ENCODE measurements around the gene PIGL. TPM values are rescaled to one million over a fixed set of nuclear protein-coding genes. Genes with fewer than 3 reads are reported as not detected.
"Not testable (repeated sequence)": the region's sequence is repeated elsewhere in the genome, so short reads cannot be mapped to it uniquely, and the experiment has no call there.

PIGL gene
- total RNA-seq, 1 experiment from 2014 or later = 30.7 TPM

GRCh38 chr17:16298140-16298662 is 81.2 kb downstream of the PIGL start:
- DNase-seq = no peak
- H3K4me3 ChIP-seq (ENCODE audit: insufficient read depth, low read depth, low read length) = no peak overlapping the region
- no peaks in the 10 kb centered on the region for H3K36me3 ChIP-seq (replicated peaks; ENCODE audit: control insufficient read depth, insufficient read depth, low read length)
- no peaks in the 10 kb centered on the region for H3K27me3 ChIP-seq (ENCODE audit: control insufficient read depth, insufficient read depth, low read length)

GRCh38 chr17:16300554-16300953 is 83.5 kb downstream of the PIGL start:
- no peaks in the 10 kb centered on the region for H3K27me3 ChIP-seq (ENCODE audit: control insufficient read depth, insufficient read depth, low read length)
- no peak overlapping the region for H3K4me3 ChIP-seq (ENCODE audit: insufficient read depth, low read depth, low read length)
- DNase-seq = no peak
- no peaks in the 10 kb centered on the region for H3K36me3 ChIP-seq (replicated peaks; ENCODE audit: control insufficient read depth, insufficient read depth, low read length)

- Histone ChIP-seq H3K27me3 (ENCODE audit: control insufficient read depth, insufficient read depth, low read length) (no peaks in the 10 kb centered on the region), H3K36me3 (replicated peaks; ENCODE audit: control insufficient read depth, insufficient read depth, low read length) (no peaks in the 10 kb centered on the region), H3K4me3 (ENCODE audit: insufficient read depth, low read depth, low read length) (no peak overlapping the region)
- DNase-seq = no peak
These were observed 85.2 kb downstream of the PIGL start for GRCh38 chr17:16301963-16302855.

- no peak for DNase-seq
- no peaks in the 10 kb centered on the region for H3K36me3 ChIP-seq (replicated peaks; ENCODE audit: control insufficient read depth, insufficient read depth, low read length)
- no peak overlapping the region for H3K4me3 ChIP-seq (ENCODE audit: insufficient read depth, low read depth, low read length)
- H3K27me3 ChIP-seq (ENCODE audit: control insufficient read depth, insufficient read depth, low read length) = no peaks in the 10 kb centered on the region
These were observed 85.8 kb downstream of the PIGL start for GRCh38 chr17:16302856-16303255.

GRCh38 chr17:16304830-16305229 is 87.8 kb downstream of the PIGL start:
- Histone ChIP-seq H3K4me3 (ENCODE audit: insufficient read depth, low read depth, low read length) (no peak overlapping the region), H3K27me3 (ENCODE audit: control insufficient read depth, insufficient read depth, low read length) (no peaks in the 10 kb centered on the region), H3K36me3 (replicated peaks; ENCODE audit: control insufficient read depth, insufficient read depth, low read length) (no peaks in the 10 kb centered on the region)
- peak; percentile 61 for DNase-seq

GRCh38 chr17:16306211-16306610 is 89.2 kb downstream of the PIGL start:
- Histone ChIP-seq H3K27me3 (ENCODE audit: control insufficient read depth, insufficient read depth, low read length) (no peaks in the 10 kb centered on the region), H3K36me3 (replicated peaks; ENCODE audit: control insufficient read depth, insufficient read depth, low read length) (no peaks in the 10 kb centered on the region; the same call in 1 of the 2 replicates), H3K4me3 (ENCODE audit: insufficient read depth, low read depth, low read length) (no peak overlapping the region)
- DNase-seq = no peak

GRCh38 chr17:16312061-16312460 is 95.1 kb downstream of the PIGL start:
- not testable (repeated sequence) for DNase-seq; H3K36me3 ChIP-seq (replicated peaks; ENCODE audit: control insufficient read depth, insufficient read depth, low read length); H3K27me3 ChIP-seq (ENCODE audit: control insufficient read depth, insufficient read depth, low read length); H3K4me3 ChIP-seq (ENCODE audit: insufficient read depth, low read depth, low read length)

GRCh38 chr17:16313139-16314090 is 96.4 kb downstream of the PIGL start:
- H3K27me3 ChIP-seq (ENCODE audit: control insufficient read depth, insufficient read depth, low read length) = no peaks in the 10 kb centered on the region
- H3K4me3 ChIP-seq (ENCODE audit: insufficient read depth, low read depth, low read length) = no peak overlapping the region
- DNase-seq = no peak
- peaks cover 4% of the 10 kb centered on the region for H3K36me3 ChIP-seq (replicated peaks; ENCODE audit: control insufficient read depth, insufficient read depth, low read length)

GRCh38 chr17:16314189-16314588 is 97.2 kb downstream of the PIGL start:
- H3K36me3 ChIP-seq (replicated peaks; ENCODE audit: control insufficient read depth, insufficient read depth, low read length) = peaks cover 4% of the 10 kb centered on the region
- H3K4me3 ChIP-seq (ENCODE audit: insufficient read depth, low read depth, low read length) = no peak overlapping the region
- no peaks in the 10 kb centered on the region for H3K27me3 ChIP-seq (ENCODE audit: control insufficient read depth, insufficient read depth, low read length)
- DNase-seq = no peak

GRCh38 chr17:16314859-16315258 is 97.8 kb downstream of the PIGL start:
- Histone ChIP-seq H3K4me3 (ENCODE audit: insufficient read depth, low read depth, low read length) (no peak overlapping the region), H3K36me3 (replicated peaks; ENCODE audit: control insufficient read depth, insufficient read depth, low read length) (peaks cover 4% of the 10 kb centered on the region), H3K27me3 (ENCODE audit: control insufficient read depth, insufficient read depth, low read length) (no peaks in the 10 kb centered on the region)
- no peak for DNase-seq

GRCh38 chr17:16319969-16320368 is 103.0 kb downstream of the PIGL start:
- DNase-seq = no peak
- Histone ChIP-seq H3K27me3 (ENCODE audit: control insufficient read depth, insufficient read depth, low read length) (no peaks in the 10 kb centered on the region), H3K4me3 (ENCODE audit: insufficient read depth, low read depth, low read length) (no peak overlapping the region), H3K36me3 (replicated peaks; ENCODE audit: control insufficient read depth, insufficient read depth, low read length) (peaks cover 2% of the 10 kb centered on the region)

- peaks cover 6% of the 10 kb centered on the region for H3K36me3 ChIP-seq (replicated peaks; ENCODE audit: control insufficient read depth, insufficient read depth, low read length)
- H3K4me3 ChIP-seq (ENCODE audit: insufficient read depth, low read depth, low read length) = no peak overlapping the region
- H3K27me3 ChIP-seq (ENCODE audit: control insufficient read depth, insufficient read depth, low read length) = no peaks in the 10 kb centered on the region
- DNase-seq = no peak
These were observed 105.6 kb downstream of the PIGL start for GRCh38 chr17:16322636-16323035.

- Histone ChIP-seq H3K4me3 (ENCODE audit: insufficient read depth, low read depth, low read length) (no peak overlapping the region), H3K27me3 (ENCODE audit: control insufficient read depth, insufficient read depth, low read length) (no peaks in the 10 kb centered on the region), H3K36me3 (replicated peaks; ENCODE audit: control insufficient read depth, insufficient read depth, low read length) (peaks cover 6% of the 10 kb centered on the region)
- DNase-seq = no peak
These were observed 109.0 kb downstream of the PIGL start for GRCh38 chr17:16325964-16326363.

GRCh38 chr17:16327018-16327417 is 110.0 kb downstream of the PIGL start:
- peaks cover 6% of the 10 kb centered on the region for H3K36me3 ChIP-seq (replicated peaks; ENCODE audit: control insufficient read depth, insufficient read depth, low read length)
- no peak overlapping the region for H3K4me3 ChIP-seq (ENCODE audit: insufficient read depth, low read depth, low read length)
- no peaks in the 10 kb centered on the region for H3K27me3 ChIP-seq (ENCODE audit: control insufficient read depth, insufficient read depth, low read length)
- no peak for DNase-seq

All from H7 (cell line).